Vagina (tissue), 2 donors: ENCODE results near the gene KANSL3. TPM values are rescaled to one million over a fixed set of nuclear protein-coding genes. Genes with fewer than 3 reads are reported as not detected.

ENCODE experiments used
- DNase-seq, 2 donors: peaks; one replicate each; pipeline ENCODE4 v3.0.0-alpha.2; 2017; ENCODE audit errors: extremely low spot score in 2 of 2
- H3K27ac ChIP-seq: fragments of 200-600 bp; sonication (generic); one replicate; pipeline ENCODE4 v1.5.1; 2019
- H3K27me3 ChIP-seq: fragments of 200-600 bp; sonication (generic); one replicate; pipeline ENCODE4 v1.5.1; 2019
- H3K36me3 ChIP-seq, 2 donors: fragments of 200-600 bp; sonication (generic); one replicate each; pipeline ENCODE4 v1.5.1; 2017 to 2019
- H3K4me1 ChIP-seq: fragments of 200-600 bp; sonication (generic); one replicate; pipeline ENCODE4 v1.5.1; 2019
- H3K4me3 ChIP-seq, 2 donors: fragments of 200-600 bp; sonication (generic); 1 replicate in 1 of 2; 2 replicates in 1 of 2; pipeline ENCODE4 v1.5.1; 2016 to 2019
- H3K9me3 ChIP-seq: fragments of 200-600 bp; sonication (generic); one replicate; pipeline ENCODE4 v1.5.1; 2019
- CTCF ChIP-seq, 3 experiments: fragments of 450-650 bp in 2 of 3; fragments of 200-600 bp in 1 of 3; sonication (generic) in 1 of 3; IDR thresholded peaks; one replicate each; pipeline ENCODE4 v1.5.1; 2017 to 2019; ENCODE audit warnings: antibody characterized with exemption in 3 of 3, mild to moderate bottlenecking in 2 of 3, moderate library complexity in 2 of 3
- POLR2A ChIP-seq, 2 donors: fragments of 450-650 bp; IDR thresholded peaks; one replicate each; pipeline ENCODE4 v1.6.1; 2017; ENCODE audit warnings: antibody characterized with exemption in 2 of 2, mild to moderate bottlenecking in 2 of 2, moderate library complexity in 2 of 2
- POLR2AphosphoS5 ChIP-seq, 2 donors: sonication (generic); formaldehyde crosslinking; IDR thresholded peaks; one replicate each; pipeline ENCODE4 v1.9.0; 2017; ENCODE audit warnings: antibody characterized with exemption in 2 of 2, mild to moderate bottlenecking in 2 of 2, low read depth in 1 of 2; ENCODE audit not compliant: insufficient read depth in 1 of 2
- intact Hi-C: fragments of 100-400 bp; cut with DNase I; formaldehyde crosslinking; loops from one replicate; pipeline ENCODE4 v1.15.1; 2023
- total RNA-seq: library from RNA; depleted of rRNA; stranded (reverse); fragments of >200 nt; gene quantifications from one replicate; pipeline ENCODE4 v1.2.3, GENCODE V29; 2016

The KANSL3 gene
- total RNA-seq, 1 donor from 2014 or later: 41.7 TPM

GRCh38 chr2:96551605-96552314, 86.4 kb downstream of the KANSL3 start:
- intact Hi-C loops: loop anchor here (5.0 kb wide), 1 partner anchor 39 kb away; no protein-coding TSS in a partner anchor
- no peaks in the 10 kb centered on the region for H3K9me3 ChIP-seq
- H3K36me3 ChIP-seq: peaks cover 4 to 38% of the 10 kb centered on the region in 2 donors
- H3K27ac ChIP-seq: no peak overlapping the region
- peaks cover 23% of the 10 kb centered on the region for H3K4me1 ChIP-seq
- TF ChIP-seq POLR2AphosphoS5 (IDR thresholded peaks at IDR 0.05; ENCODE audit: insufficient read depth in 1 of 2, low read depth in 1 of 2): no peak
- no peak for TF ChIP-seq POLR2A (IDR thresholded peaks at IDR 0.05)
- TF ChIP-seq CTCF (IDR thresholded peaks at IDR 0.05): no peak
- no peak overlapping the region for H3K4me3 ChIP-seq
- peak in 1 of 2 donors; percentile 92 for DNase-seq
- no peaks in the 10 kb centered on the region for H3K27me3 ChIP-seq

- Histone ChIP-seq H3K27ac (no peak overlapping the region), H3K4me3 (no peak overlapping the region), H3K4me1 (peaks cover 31% of the 10 kb centered on the region), H3K27me3 (no peaks in the 10 kb centered on the region), H3K36me3 (peaks cover 4 to 38% of the 10 kb centered on the region in 2 donors), H3K9me3 (no peaks in the 10 kb centered on the region)
- intact Hi-C loops: loop anchor here (5.0 kb wide), 1 partner anchor 39 kb away; no protein-coding TSS in a partner anchor
- no peak for DNase-seq
- TF ChIP-seq POLR2A (IDR thresholded peaks at IDR 0.05) (no peak), CTCF (IDR thresholded peaks at IDR 0.05) (no peak)
These were observed 87.1 kb downstream of the KANSL3 start for GRCh38 chr2:96550787-96551604.

- no peak for TF ChIP-seq POLR2AphosphoS5 (IDR thresholded peaks at IDR 0.05; ENCODE audit: insufficient read depth in 1 of 2, low read depth in 1 of 2)
- no peak for TF ChIP-seq POLR2A (IDR thresholded peaks at IDR 0.05)
- TF ChIP-seq CTCF (IDR thresholded peaks at IDR 0.05): no peak
- H3K4me3 ChIP-seq: no peak overlapping the region
- peaks cover 31% of the 10 kb centered on the region for H3K4me1 ChIP-seq
- peaks cover 4 to 38% of the 10 kb centered on the region in 2 donors for H3K36me3 ChIP-seq
- intact Hi-C loops: loop anchor here (5.0 kb wide), 1 partner anchor 38 kb away; no protein-coding TSS in a partner anchor
- no peak for DNase-seq
- H3K27me3 ChIP-seq: no peaks in the 10 kb centered on the region
- no peaks in the 10 kb centered on the region for H3K9me3 ChIP-seq
- H3K27ac ChIP-seq: no peak overlapping the region
These were observed 87.9 kb downstream of the KANSL3 start for GRCh38 chr2:96549967-96550786.

GRCh38 chr2:96549466-96549785, 88.7 kb downstream of the KANSL3 start:
- intact Hi-C loops: no loop called here
- DNase-seq: no peak
- H3K27ac ChIP-seq: no peak overlapping the region
- no peaks in the 10 kb centered on the region for H3K27me3 ChIP-seq
- peaks cover 4 to 38% of the 10 kb centered on the region in 2 donors for H3K36me3 ChIP-seq
- no peak overlapping the region for H3K4me3 ChIP-seq
- H3K9me3 ChIP-seq: no peaks in the 10 kb centered on the region
- no peak for TF ChIP-seq POLR2A (IDR thresholded peaks at IDR 0.05)
- no peak for TF ChIP-seq CTCF (IDR thresholded peaks at IDR 0.05)
- no peak for TF ChIP-seq POLR2AphosphoS5 (IDR thresholded peaks at IDR 0.05; ENCODE audit: insufficient read depth in 1 of 2, low read depth in 1 of 2)
- H3K4me1 ChIP-seq: peaks cover 27% of the 10 kb centered on the region
